A549 (cell line): ENCODE results near the gene COG3. TPM values are rescaled to one million over a fixed set of nuclear protein-coding genes. Genes with fewer than 3 reads are reported as not detected.

Source experiments
- ATAC-seq, 2 experiments: fragments of 200-7000 bp in 1 of 2; fragments of >200 bp in 1 of 2; cut with Nextera tagmentation in 1 of 2; cut with Tn5 transposase in 1 of 2; 3 replicates each; pipeline versions ENCODE4 v1.8.0 to v1.9.1; 2018 to 2020; ENCODE audit warnings: mild to moderate bottlenecking in 1 of 2, moderate library complexity in 1 of 2
- CTCF ChIA-PET: fragments of 300-600 bp; sonication (Branson Sonifier 250); formaldehyde crosslinking; extraction: SDS; loops from one replicate; lab custom pipeline; 2021; ENCODE audit warnings: antibody characterized with exemption, inconsistent platforms; lab: Yijun Ruan, JAX
- POLR2A ChIA-PET: fragments of 350-600 bp; formaldehyde crosslinking; extraction: SDS; loops from one replicate; lab custom pipeline; 2021; ENCODE audit warnings: antibody characterized with exemption, inconsistent platforms; lab: Yijun Ruan, JAX
- DNase-seq, 2 experiments: peaks; one replicate each; pipeline versions ENCODE4 v3.0.0 to v3.0.0-alpha.2; 2011 to 2016; ENCODE audit warnings: low read depth in 1 of 2, low spot score in 1 of 2
- FAIRE-seq: peaks from 2 replicates; lab custom pipeline; 2011; peaks lifted over from hg19 to GRCh38; lab: Jason Lieb, UNC
- H3K27ac ChIP-seq, 2 experiments: fragments of >200 bp; sonication (Bioruptor Twin); formaldehyde crosslinking; 3 replicates each; pipeline ENCODE4 v1.5.1; 2016 to 2017
- H3K4me1 ChIP-seq: fragments of >200 bp; sonication (Bioruptor Twin); formaldehyde crosslinking; 3 replicates; pipeline ENCODE4 v1.6.1; 2016
- H3K4me2 ChIP-seq: fragments of >200 bp; sonication (Bioruptor Twin); formaldehyde crosslinking; 3 replicates; pipeline ENCODE4 v1.6.1; 2016
- H3K4me3 ChIP-seq: fragments of >200 bp; sonication (Bioruptor Twin); formaldehyde crosslinking; 3 replicates; pipeline ENCODE4 v1.5.1; 2016
- H3K9me3 ChIP-seq: fragments of >200 bp; sonication (Bioruptor Twin); formaldehyde crosslinking; 3 replicates; pipeline ENCODE4 v1.6.1; 2016
- CEBPB ChIP-seq, 2 experiments: fragments of >200 bp in 1 of 2; sonication (Bioruptor Twin) in 1 of 2; formaldehyde crosslinking in 1 of 2; IDR thresholded peaks; 2 replicates each; pipeline ENCODE4 v1.6.1; 2012 to 2016
- CHD4 ChIP-seq: fragments of 200-600 bp; sonication (generic); IDR thresholded peaks from 2 replicates; pipeline ENCODE4 v1.6.1; 2016; ENCODE audit warnings: antibody characterized with exemption, mild to moderate bottlenecking, borderline replicate concordance
- EHF ChIP-seq: fragments of 250-450 bp; sonication (Bioruptor Pico); IDR thresholded peaks from 2 replicates; pipeline ENCODE4 v1.5.0; 2020; ENCODE audit warnings: mild to moderate bottlenecking
- FOXS1 ChIP-seq: fragments of 250-450 bp; sonication (Bioruptor Pico); IDR thresholded peaks from 2 replicates; pipeline ENCODE4 v1.5.0; 2020; ENCODE audit warnings: mild to moderate bottlenecking, moderate library complexity
- HDAC2 ChIP-seq: fragments of 200-600 bp; sonication (generic); IDR thresholded peaks from 2 replicates; pipeline ENCODE4 v1.6.1; 2016
- HEYL ChIP-seq: fragments of 250-450 bp; sonication (Bioruptor Pico); IDR thresholded peaks from 2 replicates; pipeline ENCODE4 v1.8.0; 2021; ENCODE audit warnings: mild to moderate bottlenecking, moderate library complexity
- HOXA7 ChIP-seq: fragments of 250-450 bp; sonication (Bioruptor Pico); IDR thresholded peaks from 2 replicates; pipeline ENCODE4 v1.5.0; 2020; ENCODE audit warnings: mild to moderate bottlenecking, moderate library complexity
- HOXB5 ChIP-seq: fragments of 250-450 bp; sonication (Bioruptor Pico); IDR thresholded peaks from 2 replicates; pipeline ENCODE4 v1.5.0; 2020; ENCODE audit warnings: mild to moderate bottlenecking, moderate library complexity
- JUN ChIP-seq, 2 experiments: fragments of >200 bp; sonication (Bioruptor Twin); formaldehyde crosslinking; IDR thresholded peaks; 2 replicates in 1 of 2; 3 replicates in 1 of 2; pipeline ENCODE4 v1.6.1; 2016 to 2017
- JUNB ChIP-seq: fragments of >200 bp; sonication (Bioruptor Twin); formaldehyde crosslinking; IDR thresholded peaks from 2 replicates; pipeline ENCODE4 v1.6.1; 2016
- NPAS2 ChIP-seq: fragments of 250-450 bp; sonication (Bioruptor Pico); IDR thresholded peaks from 2 replicates; pipeline ENCODE4 v1.8.0; 2022; ENCODE audit warnings: mild to moderate bottlenecking, moderate library complexity, borderline replicate concordance
- NR3C1 ChIP-seq: fragments of >200 bp; sonication (Bioruptor Twin); formaldehyde crosslinking; IDR thresholded peaks from 3 replicates; pipeline ENCODE4 v1.6.1; 2017
- PHF8 ChIP-seq: fragments of 200-600 bp; sonication (generic); IDR thresholded peaks from 2 replicates; pipeline ENCODE4 v1.6.1; 2016; ENCODE audit warnings: low read depth, mild to moderate bottlenecking, antibody characterized with exemption, moderate library complexity, borderline replicate concordance
- POLR2AphosphoS2 ChIP-seq: conservative IDR thresholded peaks from 2 replicates; pipeline ENCODE4 v1.6.1; 2012; ENCODE audit warnings: low read length, improper control_type of control experiment, inconsistent platforms
- RAD21 ChIP-seq, 2 experiments: fragments of >200 bp in 1 of 2; sonication (Bioruptor Twin) in 1 of 2; formaldehyde crosslinking in 1 of 2; IDR thresholded peaks in 1 of 2; conservative IDR thresholded peaks in 1 of 2; 2 replicates in 1 of 2; 3 replicates in 1 of 2; pipeline ENCODE4 v1.6.1; 2012 to 2018; ENCODE audit warnings: inconsistent platforms in 1 of 2
- RFX5 ChIP-seq: fragments of 450-650 bp; IDR thresholded peaks from 2 replicates; pipeline ENCODE4 v1.7.1; 2014; ENCODE audit warnings: antibody characterized with exemption, mild to moderate bottlenecking, moderate library complexity
- TFCP2L1 ChIP-seq: fragments of 250-450 bp; sonication (Bioruptor Pico); IDR thresholded peaks from 2 replicates; pipeline ENCODE4 v1.5.0; 2021; ENCODE audit warnings: mild to moderate bottlenecking
- ZNF302 ChIP-seq: fragments of 250-450 bp; sonication (Bioruptor Pico); IDR thresholded peaks from 2 replicates; pipeline ENCODE4 v1.9.0; 2021; ENCODE audit warnings: inconsistent platforms, mild to moderate bottlenecking, moderate library complexity
- ZSCAN20 ChIP-seq: fragments of 250-450 bp; sonication (Bioruptor Pico); IDR thresholded peaks from 2 replicates; pipeline ENCODE4 v1.8.0; 2022; ENCODE audit warnings: mild to moderate bottlenecking, moderate library complexity
- WGBS: methylation state at CpG from one replicate; pipeline ENCODE4 v1.1.6; 2017; ENCODE audit errors: missing lambda C conversion rate; 5-methylcytosine and 5-hydroxymethylcytosine counted together
- polyA plus RNA-seq, 4 experiments: library from polyadenylated mRNA; depleted of rRNA in 3 of 4; stranded (reverse); fragments of >200 nt; fragmentation: RNase III in 1 of 4; extraction: RNeasy Plus Mini Kit Qiagen cat#74134 plus additional on column Dnase treatment in 1 of 4; gene quantifications; 2 replicates in 3 of 4; 3 replicates in 1 of 4; pipeline ENCODE4 v1.2.3, GENCODE V29; 2011 to 2017
- TF ChIP-seq, protein P1 (sequence below): fragments of 150-350 bp; IDR thresholded peaks from 2 replicates; pipeline ENCODE4 v1.6.1; 2014; ENCODE audit warnings: low read depth, mild to moderate bottlenecking, low read length
- TF ChIP-seq, protein P2 (sequence below): fragments of 250-450 bp; sonication (Bioruptor Pico); IDR thresholded peaks from 2 replicates; pipeline ENCODE4 v1.5.0; 2021; ENCODE audit warnings: mild to moderate bottlenecking, moderate library complexity, borderline replicate concordance

COG3 gene
- polyA plus RNA-seq, 2 of the 4 experiments (the other 2 are of a cell fraction) = 8.2 to 23.3 TPM

DNA sequence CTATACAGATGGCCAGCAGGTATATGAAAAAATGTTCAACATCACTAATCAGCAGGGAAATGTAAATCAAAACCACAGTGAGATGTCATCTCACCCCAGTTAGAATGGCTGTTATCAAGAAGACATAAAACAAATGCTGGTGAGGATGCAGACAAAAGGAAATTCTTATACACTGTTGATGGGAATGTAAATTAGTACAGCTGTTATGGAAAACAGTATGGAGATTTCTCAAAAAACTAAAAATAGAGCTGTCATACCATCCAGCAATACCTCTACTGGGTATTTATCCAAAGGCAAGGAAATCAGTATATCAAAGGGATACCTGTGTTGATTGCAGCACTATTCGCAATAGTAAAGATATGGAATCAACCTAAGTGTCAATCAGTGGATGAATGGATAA is 22.9 kb downstream of the COG3 start:
- Histone ChIP-seq H3K9me3 (no peaks in the 10 kb centered on the region), H3K4me2 (no peak overlapping the region), H3K4me3 (no peak overlapping the region), H3K4me1 (0 out of 3 replicates have a peak, but pooled peaks cover 2% of the 10 kb centered on the region), H3K27ac (no peak overlapping the region)
- no peak for DNase-seq
- CTCF ChIA-PET = no interaction called here
- WGBS = 94% methylated on average over 1 of the region's 1 CpG
- no peak for ATAC-seq
- no peak for TF ChIP-seq EHF (CRISPR knock-in tag)
- TF ChIP-seq, protein P1, sequence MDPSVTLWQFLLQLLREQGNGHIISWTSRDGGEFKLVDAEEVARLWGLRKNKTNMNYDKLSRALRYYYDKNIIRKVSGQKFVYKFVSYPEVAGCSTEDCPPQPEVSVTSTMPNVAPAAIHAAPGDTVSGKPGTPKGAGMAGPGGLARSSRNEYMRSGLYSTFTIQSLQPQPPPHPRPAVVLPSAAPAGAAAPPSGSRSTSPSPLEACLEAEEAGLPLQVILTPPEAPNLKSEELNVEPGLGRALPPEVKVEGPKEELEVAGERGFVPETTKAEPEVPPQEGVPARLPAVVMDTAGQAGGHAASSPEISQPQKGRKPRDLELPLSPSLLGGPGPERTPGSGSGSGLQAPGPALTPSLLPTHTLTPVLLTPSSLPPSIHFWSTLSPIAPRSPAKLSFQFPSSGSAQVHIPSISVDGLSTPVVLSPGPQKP = no peak
- POLR2A ChIA-PET = no interaction called here
- FAIRE-seq = no peak

DNA sequence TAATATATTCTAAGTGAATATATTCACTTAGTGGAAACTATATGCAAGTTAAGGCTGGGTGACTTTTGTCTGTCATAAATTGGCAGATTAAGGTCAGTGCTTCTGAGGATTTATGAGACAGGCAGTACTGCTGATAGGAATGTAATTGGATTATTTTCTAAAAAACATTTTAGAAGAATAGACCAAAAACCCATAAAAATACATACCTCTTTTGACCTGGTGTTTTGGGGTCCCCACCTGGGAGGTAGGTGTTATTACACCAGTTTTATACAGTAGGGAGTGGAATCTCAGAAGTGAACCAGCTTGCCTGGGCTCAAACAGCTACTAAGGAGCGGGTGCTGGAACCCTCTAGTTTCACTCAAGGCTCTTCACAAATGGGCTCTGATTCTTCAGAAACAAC is 25.3 kb downstream of the COG3 start:
- TF ChIP-seq, protein P2, sequence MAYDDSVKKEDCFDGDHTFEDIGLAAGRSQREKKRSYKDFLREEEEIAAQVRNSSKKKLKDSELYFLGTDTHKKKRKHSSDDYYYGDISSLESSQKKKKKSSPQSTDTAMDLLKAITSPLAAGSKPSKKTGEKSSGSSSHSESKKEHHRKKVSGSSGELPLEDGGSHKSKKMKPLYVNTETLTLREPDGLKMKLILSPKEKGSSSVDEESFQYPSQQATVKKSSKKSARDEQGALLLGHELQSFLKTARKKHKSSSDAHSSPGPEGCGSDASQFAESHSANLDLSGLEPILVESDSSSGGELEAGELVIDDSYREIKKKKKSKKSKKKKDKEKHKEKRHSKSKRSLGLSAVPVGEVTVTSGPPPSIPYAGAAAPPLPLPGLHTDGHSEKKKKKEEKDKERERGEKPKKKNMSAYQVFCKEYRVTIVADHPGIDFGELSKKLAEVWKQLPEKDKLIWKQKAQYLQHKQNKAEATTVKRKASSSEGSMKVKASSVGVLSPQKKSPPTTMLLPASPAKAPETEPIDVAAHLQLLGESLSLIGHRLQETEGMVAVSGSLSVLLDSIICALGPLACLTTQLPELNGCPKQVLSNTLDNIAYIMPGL (CRISPR knock-in tag) = no peak
- peak in 1 of 2 experiments; percentile 28; a peak in 2 of 5 replicates for TF ChIP-seq RAD21 (conservative IDR thresholded peaks at IDR 0.05 in 1 of 2, IDR thresholded peaks at IDR 0.05 in 1 of 2)
- TF ChIP-seq HDAC2 = no peak
- no peak for TF ChIP-seq HOXB5 (CRISPR knock-in tag)
- WGBS = 83% methylated on average over 1 of the region's 1 CpG
- peak in 1 of 2 experiments; percentile 9 for DNase-seq
- ATAC-seq = peak; percentile 55 to 70; a peak in 4 of 6 replicates
- FAIRE-seq = no peak
- no peak overlapping the region for H3K27ac ChIP-seq
- no peaks in the 10 kb centered on the region for H3K4me1 ChIP-seq
- no peak overlapping the region for H3K4me2 ChIP-seq
- ChIA-PET CTCF (interaction anchor here (1.4 kb wide), 1 partner anchor 11 kb away, joined by 4 read pairs; no protein-coding TSS in a partner anchor), POLR2A (no interaction called here)
- H3K4me3 ChIP-seq = no peak overlapping the region
- no peaks in the 10 kb centered on the region for H3K9me3 ChIP-seq

DNA sequence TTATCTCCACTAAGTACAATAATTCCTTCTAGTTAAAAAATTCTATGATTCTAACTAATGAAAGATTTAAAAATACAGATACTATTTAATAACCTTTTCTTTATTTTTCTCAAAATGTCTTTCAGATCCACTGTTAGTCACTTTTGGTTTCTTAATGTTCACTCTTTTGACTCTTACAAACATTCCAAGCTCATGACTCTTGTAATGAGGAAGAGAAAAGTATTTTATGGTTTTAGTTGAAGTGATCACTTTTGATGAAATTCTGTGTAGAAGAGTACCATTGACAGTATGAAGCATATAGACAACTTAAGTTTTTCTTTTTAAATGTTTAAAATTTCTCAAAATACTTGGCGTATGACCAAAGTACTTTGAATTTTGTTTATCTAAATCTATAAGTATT is 27.8 kb downstream of the COG3 start:
- DNase-seq (no peak), ATAC-seq (no peak), FAIRE-seq (no peak)
- Histone ChIP-seq H3K4me1 (no peaks in the 10 kb centered on the region), H3K4me3 (no peak overlapping the region), H3K9me3 (no peaks in the 10 kb centered on the region), H3K4me2 (no peak overlapping the region), H3K27ac (no peak overlapping the region)
- 91% methylated on average over 1 of the region's 1 CpG for WGBS
- ChIA-PET POLR2A (no interaction called here), CTCF (no interaction called here)
- no peak for TF ChIP-seq RFX5
- TF ChIP-seq HDAC2 = no peak
- TF ChIP-seq POLR2AphosphoS2 = no peak
- TF ChIP-seq NR3C1 = no peak
- no peak for TF ChIP-seq EHF (CRISPR knock-in tag)
- TF ChIP-seq ZNF302 (CRISPR knock-in tag) = no peak
- no peak for TF ChIP-seq HEYL (CRISPR knock-in tag)
- no peak for TF ChIP-seq HOXA7
- TF ChIP-seq JUNB = no peak
- TF ChIP-seq TFCP2L1 (CRISPR knock-in tag) = no peak
- no peak for TF ChIP-seq JUN (IDR thresholded peaks at IDR 0.05)
- TF ChIP-seq CEBPB (IDR thresholded peaks at IDR 0.05) = no peak
- TF ChIP-seq CHD4 = no peak
- TF ChIP-seq NPAS2 (CRISPR knock-in tag) = no peak
- TF ChIP-seq PHF8 = no peak
- no peak for TF ChIP-seq FOXS1
- no peak for TF ChIP-seq ZSCAN20
- TF ChIP-seq, protein P2 (CRISPR knock-in tag) = no peak
